Upper lobe of left lung (tissue), 4 donors: ENCODE data around the gene LRRC45.
"Not testable (repeated sequence)": the region's sequence is repeated elsewhere in the genome, so short reads cannot be mapped to it uniquely, and the experiment has no call there.

Experiments used
- POLR2AphosphoS5 ChIP-seq, 2 donors: sonication (generic); formaldehyde crosslinking; IDR thresholded peaks; one replicate each; pipeline ENCODE4 v1.5.1; 2017; ENCODE audit warnings: antibody characterized with exemption in 2 of 2
- TF ChIP-seq, protein P1 (sequence below), 6 experiments: fragments of 450-650 bp in 4 of 6; fragments of 200-600 bp in 2 of 6; sonication (generic) in 2 of 6; IDR thresholded peaks; one replicate each; pipeline ENCODE4 v1.5.1; 2016 to 2019; ENCODE audit warnings: antibody characterized with exemption in 6 of 6

DNA sequence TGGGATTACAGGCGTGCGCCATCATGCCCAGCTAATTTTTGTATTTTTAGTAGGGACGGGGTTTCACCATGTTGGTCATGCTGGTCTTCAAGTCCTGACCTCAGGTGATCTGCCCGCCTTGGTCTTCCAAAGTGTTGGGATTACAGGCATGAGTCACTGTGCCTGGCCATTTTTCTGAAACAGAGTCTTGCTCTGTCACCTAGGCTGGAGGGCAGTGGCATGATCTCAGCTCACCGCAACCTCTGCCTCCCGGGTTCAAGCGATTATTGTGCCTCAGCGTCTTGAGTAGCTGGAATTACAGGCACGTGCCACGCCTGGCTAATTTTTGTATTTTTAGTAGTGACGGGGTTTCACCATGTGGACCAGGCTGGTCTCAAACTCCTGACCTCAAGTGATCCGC, 41.6 kb upstream of the LRRC45 start:
- TF ChIP-seq, protein P1, sequence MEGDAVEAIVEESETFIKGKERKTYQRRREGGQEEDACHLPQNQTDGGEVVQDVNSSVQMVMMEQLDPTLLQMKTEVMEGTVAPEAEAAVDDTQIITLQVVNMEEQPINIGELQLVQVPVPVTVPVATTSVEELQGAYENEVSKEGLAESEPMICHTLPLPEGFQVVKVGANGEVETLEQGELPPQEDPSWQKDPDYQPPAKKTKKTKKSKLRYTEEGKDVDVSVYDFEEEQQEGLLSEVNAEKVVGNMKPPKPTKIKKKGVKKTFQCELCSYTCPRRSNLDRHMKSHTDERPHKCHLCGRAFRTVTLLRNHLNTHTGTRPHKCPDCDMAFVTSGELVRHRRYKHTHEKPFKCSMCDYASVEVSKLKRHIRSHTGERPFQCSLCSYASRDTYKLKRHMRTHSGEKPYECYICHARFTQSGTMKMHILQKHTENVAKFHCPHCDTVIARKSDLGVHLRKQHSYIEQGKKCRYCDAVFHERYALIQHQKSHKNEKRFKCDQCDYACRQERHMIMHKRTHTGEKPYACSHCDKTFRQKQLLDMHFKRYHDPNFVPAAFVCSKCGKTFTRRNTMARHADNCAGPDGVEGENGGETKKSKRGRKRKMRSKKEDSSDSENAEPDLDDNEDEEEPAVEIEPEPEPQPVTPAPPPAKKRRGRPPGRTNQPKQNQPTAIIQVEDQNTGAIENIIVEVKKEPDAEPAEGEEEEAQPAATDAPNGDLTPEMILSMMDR (IDR thresholded peaks at IDR 0.05) = not testable (repeated sequence)
- TF ChIP-seq POLR2AphosphoS5 (IDR thresholded peaks at IDR 0.05) = not testable (repeated sequence)
